ENCODE measurements around the gene LY6G5C. TPM values are rescaled to one million over a fixed set of nuclear protein-coding genes. Genes with fewer than 3 reads are reported as not detected.

LY6G5C gene
- total RNA-seq, 2 donors from 2014 or later: 0.93 to 2.0 TPM

GRCh38 chr6:31639043-31639442 is 41.8 kb downstream of the LY6G5C start:
- no peaks in the 10 kb centered on the region for H3K9me3 Mint-ChIP-seq
- no peak overlapping the region for H3K9ac ChIP-seq (ENCODE audit: extremely low read depth, low read length, poor library complexity, severe bottlenecking)
- TF ChIP-seq, protein P1, sequence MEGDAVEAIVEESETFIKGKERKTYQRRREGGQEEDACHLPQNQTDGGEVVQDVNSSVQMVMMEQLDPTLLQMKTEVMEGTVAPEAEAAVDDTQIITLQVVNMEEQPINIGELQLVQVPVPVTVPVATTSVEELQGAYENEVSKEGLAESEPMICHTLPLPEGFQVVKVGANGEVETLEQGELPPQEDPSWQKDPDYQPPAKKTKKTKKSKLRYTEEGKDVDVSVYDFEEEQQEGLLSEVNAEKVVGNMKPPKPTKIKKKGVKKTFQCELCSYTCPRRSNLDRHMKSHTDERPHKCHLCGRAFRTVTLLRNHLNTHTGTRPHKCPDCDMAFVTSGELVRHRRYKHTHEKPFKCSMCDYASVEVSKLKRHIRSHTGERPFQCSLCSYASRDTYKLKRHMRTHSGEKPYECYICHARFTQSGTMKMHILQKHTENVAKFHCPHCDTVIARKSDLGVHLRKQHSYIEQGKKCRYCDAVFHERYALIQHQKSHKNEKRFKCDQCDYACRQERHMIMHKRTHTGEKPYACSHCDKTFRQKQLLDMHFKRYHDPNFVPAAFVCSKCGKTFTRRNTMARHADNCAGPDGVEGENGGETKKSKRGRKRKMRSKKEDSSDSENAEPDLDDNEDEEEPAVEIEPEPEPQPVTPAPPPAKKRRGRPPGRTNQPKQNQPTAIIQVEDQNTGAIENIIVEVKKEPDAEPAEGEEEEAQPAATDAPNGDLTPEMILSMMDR (conservative IDR thresholded peaks at IDR 0.05): no peak
- 93% methylated on average over 7 to 9 of the region's 9 CpGs for WGBS, 2 experiments (ENCODE audit: insufficient coverage in 1 of 2, insufficient read length in 1 of 2)
- H3K9me3 ChIP-seq (ENCODE audit: control insufficient read depth, low read length): no peaks in the 10 kb centered on the region
- no peak overlapping the region for H3K27ac ChIP-seq (ENCODE audit: low read depth, low read length)
- no peaks in the 10 kb centered on the region for H3K4me1 ChIP-seq (ENCODE audit: control insufficient read depth, insufficient read depth, low read length)
- no peak overlapping the region for H3K27ac Mint-ChIP-seq
- H3K36me3 Mint-ChIP-seq (ENCODE audit: low read depth): peaks cover 80% of the 10 kb centered on the region
- H3K27me3 ChIP-seq (ENCODE audit: control insufficient read depth, insufficient read depth, low read length, poor library complexity, severe bottlenecking): no peaks in the 10 kb centered on the region
- no peak overlapping the region for H3K4me3 Mint-ChIP-seq
- H3K36me3 ChIP-seq (ENCODE audit: control insufficient read depth, insufficient read depth, low read length): peaks cover 96% of the 10 kb centered on the region
- no peaks in the 10 kb centered on the region for H3K4me1 Mint-ChIP-seq
- no peak overlapping the region for H3K4me3 ChIP-seq (ENCODE audit: low read length)
- no peaks in the 10 kb centered on the region for H3K27me3 Mint-ChIP-seq (ENCODE audit: insufficient read depth)
- DNase-seq: no peak

GRCh38 chr6:31636698-31637596 is 43.9 kb downstream of the LY6G5C start:
- Mint-ChIP-seq H3K9me3 (no peaks in the 10 kb centered on the region), H3K27ac (peak overlapping the region; percentile 59), H3K4me3 (no peak overlapping the region), H3K36me3 (ENCODE audit: low read depth) (peaks cover 85% of the 10 kb centered on the region), H3K27me3 (ENCODE audit: insufficient read depth) (no peaks in the 10 kb centered on the region), H3K4me1 (no peaks in the 10 kb centered on the region)
- WGBS, 2 experiments (ENCODE audit: insufficient coverage in 1 of 2, insufficient read length in 1 of 2): 93% methylated on average over 17 to 26 of the region's 27 CpGs
- H3K9ac ChIP-seq (ENCODE audit: extremely low read depth, low read length, poor library complexity, severe bottlenecking): no peak overlapping the region
- H3K36me3 ChIP-seq (ENCODE audit: control insufficient read depth, insufficient read depth, low read length): peaks cover 98% of the 10 kb centered on the region
- H3K9me3 ChIP-seq (ENCODE audit: control insufficient read depth, low read length): no peaks in the 10 kb centered on the region
- H3K4me1 ChIP-seq (ENCODE audit: control insufficient read depth, insufficient read depth, low read length): no peaks in the 10 kb centered on the region
- H3K27ac ChIP-seq (ENCODE audit: low read depth, low read length): no peak overlapping the region
- no peaks in the 10 kb centered on the region for H3K27me3 ChIP-seq (ENCODE audit: control insufficient read depth, insufficient read depth, low read length, poor library complexity, severe bottlenecking)
- TF ChIP-seq, protein P1 (conservative IDR thresholded peaks at IDR 0.05): no peak
- no peak for DNase-seq
- H3K4me3 ChIP-seq (ENCODE audit: low read length): no peak overlapping the region

- no peak overlapping the region for H3K4me3 ChIP-seq (ENCODE audit: low read length)
- no peaks in the 10 kb centered on the region for H3K27me3 Mint-ChIP-seq (ENCODE audit: insufficient read depth)
- peaks cover 83% of the 10 kb centered on the region for H3K36me3 Mint-ChIP-seq (ENCODE audit: low read depth)
- no peaks in the 10 kb centered on the region for H3K4me1 ChIP-seq (ENCODE audit: control insufficient read depth, insufficient read depth, low read length)
- no peaks in the 10 kb centered on the region for H3K4me1 Mint-ChIP-seq
- WGBS, 2 experiments (ENCODE audit: insufficient coverage in 1 of 2, insufficient read length in 1 of 2): 90 to 91% methylated on average over 10 to 11 of the region's 11 CpGs
- no peak overlapping the region for H3K27ac Mint-ChIP-seq
- H3K27ac ChIP-seq (ENCODE audit: low read depth, low read length): no peak overlapping the region
- no peaks in the 10 kb centered on the region for H3K9me3 ChIP-seq (ENCODE audit: control insufficient read depth, low read length)
- TF ChIP-seq, protein P1 (conservative IDR thresholded peaks at IDR 0.05): peak; percentile 1
- no peak overlapping the region for H3K4me3 Mint-ChIP-seq
- H3K9ac ChIP-seq (ENCODE audit: extremely low read depth, low read length, poor library complexity, severe bottlenecking): no peak overlapping the region
- DNase-seq: no peak
- H3K27me3 ChIP-seq (ENCODE audit: control insufficient read depth, insufficient read depth, low read length, poor library complexity, severe bottlenecking): no peaks in the 10 kb centered on the region
- no peaks in the 10 kb centered on the region for H3K9me3 Mint-ChIP-seq
- peaks cover 93% of the 10 kb centered on the region for H3K36me3 ChIP-seq (ENCODE audit: control insufficient read depth, insufficient read depth, low read length)
Measured at GRCh38 chr6:31634969-31635575, 45.8 kb downstream of the LY6G5C start.

Measured in endodermal cell (in vitro differentiated cells).